Measurements from ENCODE around the gene WDR76. TPM values are rescaled to one million over a fixed set of nuclear protein-coding genes. Genes with fewer than 3 reads are reported as not detected.

Gene WDR76
- total RNA-seq, 4 donors from 2014 or later = 4.7 to 9.7 (median 6.8) TPM

DNA sequence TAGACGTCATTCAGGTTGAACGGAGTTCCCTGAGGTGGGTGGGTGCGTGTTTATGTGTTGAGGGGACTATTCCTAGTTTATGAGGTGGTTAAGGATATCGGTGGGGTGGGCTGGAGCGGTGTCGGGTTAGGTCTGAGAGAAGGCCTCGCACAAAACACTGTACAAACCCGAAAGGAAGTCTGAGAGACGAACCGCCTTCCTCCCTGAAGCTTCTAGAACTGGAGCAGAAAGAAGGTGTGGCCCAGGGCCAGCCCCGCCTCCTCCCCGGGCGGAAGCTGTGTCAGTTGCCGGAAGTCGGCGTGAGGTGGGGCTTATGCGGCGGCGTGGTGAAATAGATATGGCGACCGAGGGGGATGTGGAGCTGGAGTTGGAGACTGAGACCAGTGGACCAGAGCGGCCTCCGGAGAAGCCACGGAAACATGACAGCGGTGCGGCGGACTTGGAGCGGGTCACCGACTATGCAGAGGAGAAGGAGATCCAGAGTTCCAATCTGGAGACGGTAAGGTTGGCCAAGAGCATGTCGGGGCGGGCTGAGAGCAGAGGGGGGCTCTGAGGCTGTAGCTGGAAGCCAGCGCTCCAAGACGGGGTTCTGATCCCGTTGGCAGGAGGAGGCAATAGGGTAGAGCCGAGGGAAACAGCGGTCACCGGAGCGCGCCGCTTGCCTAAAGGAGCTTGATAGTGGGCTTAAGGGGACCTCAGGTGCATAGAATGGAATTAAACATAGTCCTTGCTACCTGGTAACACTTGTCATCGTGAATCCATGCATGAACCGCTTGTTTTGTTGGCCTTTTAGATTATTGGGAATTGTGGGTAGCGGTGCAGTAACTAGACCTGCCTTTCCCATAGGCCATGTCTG is 26.3 kb upstream of the WDR76 start, which contains the start of gene HYPK:
Gene HYPK, plus strand, starts transcription at position 314 of the 856 bp plus-strand sequence. Its CDS starts 24 bp downstream, at position 338.
- TF ChIP-seq CTCF (IDR thresholded peaks at IDR 0.05; ENCODE audit: low read depth) = no peak

DNA sequence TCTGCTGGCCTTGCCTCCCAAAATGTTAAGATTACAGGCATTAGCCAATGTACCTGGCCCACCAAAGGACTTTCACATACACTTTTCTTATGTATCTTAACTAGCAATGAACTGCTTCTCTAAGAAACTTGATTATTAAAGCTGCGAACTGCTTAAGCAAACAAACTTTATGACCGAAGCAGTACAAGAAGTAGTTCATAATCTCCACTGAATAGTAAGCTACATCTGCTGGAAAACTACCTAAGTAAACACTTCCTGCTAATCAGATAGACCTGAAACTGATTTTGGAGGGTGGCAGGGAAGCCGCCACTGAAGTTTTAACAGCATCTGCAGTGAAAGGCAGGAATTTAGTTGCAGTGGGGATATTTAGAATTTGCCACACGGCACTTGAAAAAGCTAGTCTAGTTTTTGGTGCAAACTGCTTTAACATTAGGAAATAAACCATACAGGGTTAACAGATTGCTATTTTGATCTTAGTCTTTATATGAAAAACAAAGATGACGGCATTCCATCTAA is 18.3 kb upstream of the WDR76 start:
- TF ChIP-seq CTCF (IDR thresholded peaks at IDR 0.05; ENCODE audit: low read depth) = no peak

GRCh38 chr15:43808960-43809678 is 17.7 kb upstream of the WDR76 start:
- TF ChIP-seq CTCF (IDR thresholded peaks at IDR 0.05; ENCODE audit: low read depth) = no peak

- no peak for TF ChIP-seq CTCF (IDR thresholded peaks at IDR 0.05; ENCODE audit: low read depth)
Observed at GRCh38 chr15:43821505-43821904, 5.3 kb upstream of the WDR76 start.

DNA sequence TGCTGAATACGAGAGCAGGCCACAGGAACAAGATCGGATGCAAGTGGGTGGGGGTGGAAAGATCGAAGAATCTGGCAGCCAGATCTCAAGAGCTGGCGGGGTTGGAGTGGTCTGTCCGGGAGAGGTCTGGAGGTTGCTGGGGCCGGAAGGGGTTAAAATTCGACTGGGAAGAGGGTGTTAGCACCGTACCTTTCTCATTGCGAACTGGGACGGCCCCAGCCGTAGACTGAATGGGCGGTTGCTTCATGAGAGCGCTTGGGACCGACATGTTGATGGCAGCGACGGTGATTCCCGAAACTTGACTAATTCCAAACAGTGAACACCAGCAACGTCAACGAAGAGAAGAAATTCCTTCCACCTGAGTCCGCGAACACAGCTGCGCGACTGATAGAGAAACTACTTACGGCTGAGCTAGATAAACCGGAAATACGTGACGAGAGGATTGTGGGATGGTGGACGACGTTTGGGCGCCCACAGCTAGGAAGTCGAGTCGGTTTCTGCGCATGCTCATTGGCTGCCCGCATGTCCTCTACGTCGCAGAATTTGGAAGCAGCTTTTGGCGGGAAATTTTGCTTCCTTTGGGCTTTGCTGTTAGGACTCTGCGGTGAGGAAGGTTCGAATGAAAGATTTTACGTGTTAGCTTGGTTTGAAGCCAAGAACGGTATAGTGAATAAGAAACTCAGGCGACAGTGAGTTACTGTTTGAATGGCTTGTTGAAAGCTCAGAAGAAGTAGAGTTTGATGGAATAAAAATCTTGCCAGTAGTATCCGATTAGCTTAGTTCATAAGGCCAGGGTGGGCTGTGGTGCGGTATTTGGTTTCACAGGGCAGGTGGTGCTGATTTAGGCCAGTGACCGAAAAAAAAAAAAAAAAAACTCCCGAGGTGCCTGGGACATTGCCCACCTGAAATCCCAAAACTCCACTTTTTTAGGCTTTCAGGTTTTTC is 2.2 kb upstream of the WDR76 start, which contains the start of gene MFAP1:
Gene MFAP1, minus strand, starts transcription at position 389 of the 945 bp plus-strand sequence. Its CDS starts 121 bp downstream, at position 268.
- no peak for TF ChIP-seq CTCF (IDR thresholded peaks at IDR 0.05; ENCODE audit: low read depth)

DNA sequence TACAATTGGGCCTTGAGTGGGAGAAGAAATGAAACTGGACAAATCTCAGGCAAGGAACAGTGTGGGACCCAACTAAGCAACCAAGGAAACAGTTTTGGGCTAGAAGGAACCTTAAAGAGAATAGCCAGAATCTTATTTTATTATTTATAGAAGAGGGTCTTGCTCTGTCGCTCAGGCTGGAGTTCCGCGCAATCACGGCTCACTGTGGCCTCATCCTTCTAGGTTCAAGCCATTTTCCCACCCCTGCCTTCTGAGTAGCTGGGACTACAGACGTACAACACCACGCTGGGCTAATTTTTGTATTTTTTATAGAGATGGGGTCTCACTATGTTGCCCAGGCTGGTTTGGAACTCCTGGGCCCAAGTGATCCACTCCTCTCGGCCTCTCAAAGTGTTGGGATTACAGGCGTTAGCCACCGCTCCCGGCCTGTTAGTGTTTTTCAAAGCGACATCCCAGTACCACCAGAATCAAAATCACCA is 734 bp upstream of the WDR76 start:
- no peak for TF ChIP-seq CTCF (IDR thresholded peaks at IDR 0.05; ENCODE audit: low read depth)

Data from subcutaneous adipose tissue (tissue), 4 donors.